ENCODE measurements around the gene FXYD4. TPM values are rescaled to one million over a fixed set of nuclear protein-coding genes. Genes with fewer than 3 reads are reported as not detected.

FXYD4 gene
- total and polyA plus RNA-seq, 2 of the 8 experiments (the other 6 are each of a cell fraction or from before 2014, with no cell fraction given), result not detected

DNA sequence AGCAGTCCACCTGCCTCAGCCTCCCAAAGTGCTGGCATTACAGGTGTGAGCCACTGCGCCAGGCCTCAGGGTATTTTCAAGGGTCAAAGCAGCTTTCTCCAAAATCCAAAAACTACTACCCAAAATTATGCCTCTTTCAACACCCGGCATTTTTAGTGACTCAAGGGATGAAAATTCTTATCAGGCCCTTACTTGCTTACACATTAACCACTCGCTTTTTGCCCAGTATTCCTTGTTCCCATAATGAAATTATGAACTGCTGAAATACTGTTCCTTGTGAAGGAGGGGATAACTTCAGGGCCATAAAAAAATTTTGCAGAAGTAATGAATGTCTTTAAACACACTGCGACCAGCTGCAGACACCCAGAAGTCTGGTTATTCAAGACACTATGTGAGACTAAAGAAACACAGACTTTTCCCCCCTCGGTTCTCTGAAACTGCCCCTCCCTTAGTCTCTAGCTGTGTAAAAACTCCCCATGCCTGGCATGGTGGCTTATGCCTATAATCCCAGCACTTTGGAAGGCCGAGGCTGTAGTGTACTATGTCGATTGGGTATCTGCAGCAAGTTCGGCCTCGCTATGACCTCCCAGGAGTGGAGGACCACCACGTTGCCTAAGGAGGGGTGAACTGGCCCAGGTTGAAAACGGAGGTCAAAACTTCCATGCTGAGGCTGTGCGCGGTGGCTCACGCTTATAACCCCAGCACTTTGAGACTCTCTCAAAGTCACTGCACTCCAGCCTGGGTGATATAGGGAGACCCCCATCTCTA is 12.0 kb downstream of the FXYD4 start:
- H3K4me2 ChIP-seq (ENCODE audit: insufficient read depth in 1 of 2, low read depth in 2 of 2, low read length in 2 of 2), result no peak overlapping the region

More for the DNA sequence above, 12.0 kb downstream of the FXYD4 start:
- H3K14ac ChIP-seq (ENCODE audit: insufficient read length), result no peak overlapping the region
- FAIRE-seq, result no peak
- TF ChIP-seq TAF7 (optimal IDR thresholded peaks at IDR 0.05; ENCODE audit: borderline replicate concordance, low read depth, low read length) (no peak), BACH1 (IDR thresholded peaks at IDR 0.05; ENCODE audit: low read length) (no peak), TEAD4 (IDR thresholded peaks at IDR 0.05; ENCODE audit: low read depth, low read length) (no peak), RBBP5 (IDR thresholded peaks at IDR 0.05; ENCODE audit: borderline replicate concordance, low read depth, low read length) (no peak)
- no peak overlapping the region for H3K56ac ChIP-seq (replicated peaks; ENCODE audit: insufficient read length, low read depth, low read length)
- no peak overlapping the region for H2AFZ ChIP-seq (ENCODE audit: low read length)
- H2BK20ac ChIP-seq (ENCODE audit: low read length), result no peak overlapping the region
- ChIA-PET POLR2A (ENCODE audit: partially characterized antibody) (interaction anchor here (0.7 to 7.5 kb wide), 7 partner anchors 7 to 73 kb away, joined by 3 to 112 read pairs (median 4); no protein-coding TSS in a partner anchor), CTCF (ENCODE audit: partially characterized antibody) (interaction anchor here (0.9 to 1.3 kb wide), 4 partner anchors 20 to 114 kb away, joined by 3 to 5 read pairs (median 4); no protein-coding TSS in a partner anchor)
- H3K23ac ChIP-seq (ENCODE audit: insufficient read length), result no peak overlapping the region
- no peak for DNase-seq (ENCODE audit: low read depth in 1 of 2, low spot score in 2 of 2)
- no peak overlapping the region for H4K5ac ChIP-seq (ENCODE audit: insufficient read length, low read depth, low read length)
- H2BK120ac ChIP-seq (replicated peaks; ENCODE audit: low read depth, low read length), result no peak overlapping the region
- no peak overlapping the region for H2BK15ac ChIP-seq (ENCODE audit: low read length)
- no peaks in the 10 kb centered on the region; a peak in 1 of 7 replicates for H3K4me1 ChIP-seq (replicated peaks in 1 of 4; ENCODE audit: control insufficient read depth in 3 of 4, insufficient read depth in 4 of 4, low read length in 3 of 4)
- H3K79me2 ChIP-seq (ENCODE audit: control insufficient read depth in 1 of 2, insufficient read depth in 2 of 2, low read length in 2 of 2), result peaks cover 0 to 9% of the 10 kb centered on the region in 2 experiments; a peak in 2 of 4 replicates
- peaks cover 18 to 30% (median 24%) of the 10 kb centered on the region in 4 experiments for H3K36me3 ChIP-seq (ENCODE audit: control insufficient read depth in 2 of 4, insufficient read depth in 4 of 4, low read length in 3 of 4)
- H3K27ac ChIP-seq (ENCODE audit: low read depth, low read length), result no peak overlapping the region
- peaks cover 13 to 14% of the 10 kb centered on the region in 2 experiments for H4K20me1 ChIP-seq (replicated peaks in 1 of 2; ENCODE audit: control insufficient read depth in 1 of 2, insufficient read depth in 2 of 2, low read length in 2 of 2)
- no peak overlapping the region for H2AK5ac ChIP-seq (ENCODE audit: low read depth, low read length)
- H3K4ac ChIP-seq (replicated peaks; ENCODE audit: insufficient read length, low read depth, low read length), result no peak overlapping the region
- H3K4me3 ChIP-seq (ENCODE audit: extremely low read depth in 1 of 4, insufficient read depth in 2 of 4, low read depth in 3 of 4, low read length in 4 of 4), result no peak overlapping the region
- peaks cover 8% of the 10 kb centered on the region for H3K79me1 ChIP-seq (ENCODE audit: low read depth, low read length)
- 88% methylated on average over 14 of the region's 14 CpGs; no CpG with 5 or more reads in 1 of the 2 experiments for WGBS, 2 experiments (ENCODE audit: extremely low coverage in 1 of 2, insufficient coverage in 1 of 2, insufficient read length in 1 of 2, insufficient replicate concordance in 2 of 2, low coverage in 1 of 2, low lambda C conversion rate in 2 of 2, missing lambda C conversion rate in 1 of 2)
- H4K91ac ChIP-seq (replicated peaks; ENCODE audit: insufficient read length, low read length), result no peak overlapping the region
- H3K9me3 ChIP-seq (ENCODE audit: insufficient read depth in 2 of 2, low read depth in 1 of 2, low read length in 1 of 2), result no peaks in the 10 kb centered on the region
- H2BK12ac ChIP-seq (ENCODE audit: low read depth, low read length), result no peak overlapping the region
- no peak overlapping the region for H2BK5ac ChIP-seq (ENCODE audit: low read depth, low read length)
- H4K8ac ChIP-seq (ENCODE audit: extremely low read depth, insufficient read depth, low read length), result peak overlapping the region; percentile 36; the same call in 1 of the 2 replicates
- H3K18ac ChIP-seq (ENCODE audit: extremely low read depth, low read length), result no peak overlapping the region
- H3K9ac ChIP-seq (replicated peaks in 1 of 4; ENCODE audit: extremely low read depth in 1 of 4, low read depth in 3 of 4, low read length in 3 of 4), result no peak overlapping the region
- H3K23me2 ChIP-seq (ENCODE audit: low read depth, low read length), result no peaks in the 10 kb centered on the region
- no peaks in the 10 kb centered on the region for H3K27me3 ChIP-seq (replicated peaks in 1 of 4; ENCODE audit: control insufficient read depth in 3 of 4, extremely low read depth in 1 of 4, insufficient read depth in 3 of 4, low read length in 3 of 4)

Data from H1 (cell line).